NCI-H2171 treated with DMSO at 0.1 percent for 48 hours (cell line): ENCODE results near the gene KEL.

ENCODE experiments used
- DNase-seq: peaks from one replicate; lab custom pipeline; 2025; lab: John Stamatoyannopoulos, UW

KEL gene

DNA sequence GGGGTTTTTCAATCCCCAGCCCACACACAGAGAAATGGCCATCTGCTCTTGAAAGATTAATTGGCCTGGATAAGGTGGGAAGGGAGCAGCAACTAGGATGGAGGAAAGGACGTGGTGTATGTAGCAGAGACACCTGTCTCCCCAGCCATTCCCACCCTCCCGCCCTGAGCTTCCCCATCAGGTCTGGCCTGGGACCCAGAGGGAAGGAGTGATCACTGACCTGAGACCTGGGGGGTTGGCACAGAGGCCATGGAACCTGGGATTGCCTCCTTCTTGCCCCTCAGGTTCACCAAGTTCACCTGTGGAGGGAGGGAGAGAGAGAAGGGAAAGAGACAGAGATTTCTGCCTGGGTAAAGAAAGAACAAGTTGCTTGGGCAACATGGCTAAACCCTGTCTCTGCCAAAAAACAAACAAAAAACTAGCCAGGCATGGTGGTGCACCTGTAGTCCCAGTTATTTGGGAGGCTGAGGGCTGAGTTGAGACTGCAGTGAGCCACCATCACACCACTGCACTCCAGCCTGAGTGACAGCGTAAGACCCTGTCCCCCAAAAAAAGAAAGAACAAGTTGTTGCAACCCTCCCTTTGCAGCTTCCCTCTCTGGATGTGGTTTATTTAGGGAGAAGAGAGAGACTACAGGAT lies 65.3 kb downstream of the KEL start:
- DNase-seq = no peak

- no peak for DNase-seq
Measured at GRCh38 chr7:142896151-142896550, 66.0 kb downstream of the KEL start.

- no peak for DNase-seq
Measured at GRCh38 chr7:142894985-142895593, 67.1 kb downstream of the KEL start.

DNA sequence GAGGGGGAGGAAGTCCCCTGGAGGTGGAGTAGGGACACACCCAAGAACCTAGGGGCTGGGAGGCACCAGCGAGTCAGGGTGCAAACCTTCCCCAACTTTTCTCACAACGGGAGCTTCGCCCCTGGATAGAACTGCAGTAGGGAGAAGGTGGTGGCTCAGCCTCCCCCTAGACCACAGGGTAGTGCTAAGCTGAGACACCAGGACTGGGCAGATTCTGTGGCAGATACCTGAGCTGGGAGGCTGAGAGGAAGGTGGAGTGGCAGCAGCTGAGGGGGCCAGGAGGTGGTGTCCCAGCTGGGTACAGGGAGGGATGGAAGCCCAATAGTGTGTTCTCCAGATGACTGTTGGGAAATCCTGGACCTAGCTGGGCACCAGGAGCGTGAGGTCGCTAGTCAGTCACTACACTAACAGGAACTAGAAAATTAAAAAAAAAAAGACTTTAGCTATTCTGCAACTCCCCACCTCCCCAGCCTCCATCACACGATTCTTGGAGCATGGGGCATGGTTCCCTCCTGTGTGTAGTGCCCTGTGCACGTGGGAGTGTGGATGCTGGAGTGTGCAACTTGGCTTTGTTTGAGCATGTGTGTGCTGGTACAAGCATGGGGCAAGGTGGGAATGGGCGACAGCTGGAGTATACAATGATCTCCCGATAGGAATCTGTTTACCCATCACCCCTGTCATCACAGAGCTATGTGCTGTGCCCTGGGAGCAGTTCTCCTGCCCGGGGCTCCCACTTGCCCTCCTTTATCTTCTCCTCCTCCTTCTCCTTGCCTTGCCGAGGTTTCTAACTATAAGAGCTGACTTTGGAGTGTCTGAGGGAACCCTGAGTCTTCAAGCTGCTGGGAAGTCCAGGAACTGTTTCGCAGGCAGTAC lies 67.8 kb downstream of the KEL start:
- no peak for DNase-seq

- no peak for DNase-seq
Measured at GRCh38 chr7:142892951-142893350, 69.2 kb downstream of the KEL start.

- no peak for DNase-seq
Measured at GRCh38 chr7:142891490-142892082, 70.6 kb downstream of the KEL start.
